Mesendoderm (in vitro differentiated cells): ENCODE data around the gene DES.

ENCODE experiments used
- DNase-seq: peaks from one replicate; pipeline ENCODE4 v3.0.0; 2013
- H2AK5ac ChIP-seq: 2 replicates; pipeline ENCODE4 v1.6.1; 2013; ENCODE audit warnings: low read length, inconsistent platforms
- H2BK120ac ChIP-seq: 2 replicates; pipeline ENCODE4 v1.6.1; 2013; ENCODE audit warnings: low read depth, mild to moderate bottlenecking, low read length, moderate library complexity, mixed read lengths
- H2BK15ac ChIP-seq: replicated peaks from 2 replicates; pipeline ENCODE4 v1.6.1; 2013; ENCODE audit warnings: low read depth, mild to moderate bottlenecking, moderate library complexity
- H2BK5ac ChIP-seq: 2 replicates; pipeline ENCODE4 v1.6.1; 2013; ENCODE audit warnings: low read length, inconsistent platforms
- H3K18ac ChIP-seq: 2 replicates; pipeline ENCODE4 v1.6.1; 2013; ENCODE audit warnings: mild to moderate bottlenecking, low read length, mixed read lengths
- H3K23ac ChIP-seq: one replicate; pipeline ENCODE4 v1.6.1; 2013; ENCODE audit warnings: low read length
- H3K27ac ChIP-seq: 2 replicates; pipeline ENCODE4 v1.5.1; 2013; ENCODE audit warnings: low read depth, mild to moderate bottlenecking, inconsistent platforms, low read length, moderate library complexity
- H3K27me3 ChIP-seq: 2 replicates; pipeline ENCODE4 v1.6.1; 2013; ENCODE audit warnings: low read length, control low read depth, mild to moderate bottlenecking, inconsistent platforms; ENCODE audit not compliant: insufficient read depth, poor library complexity
- H3K36me3 ChIP-seq: 2 replicates; pipeline ENCODE4 v1.6.1; 2013; ENCODE audit warnings: low read length, inconsistent platforms; ENCODE audit not compliant: control insufficient read depth, insufficient read depth
- H3K4ac ChIP-seq: one replicate; pipeline ENCODE4 v1.6.1; 2013; ENCODE audit warnings: low read depth, mild to moderate bottlenecking, low read length, moderate library complexity
- H3K4me1 ChIP-seq: 2 replicates; pipeline ENCODE4 v1.6.1; 2013; ENCODE audit warnings: low read depth, low read length, inconsistent platforms; ENCODE audit not compliant: control insufficient read depth
- H3K4me2 ChIP-seq: 2 replicates; pipeline ENCODE4 v1.6.1; 2013; ENCODE audit warnings: low read length
- H3K4me3 ChIP-seq: 2 replicates; pipeline ENCODE4 v1.5.1; 2013; ENCODE audit warnings: mild to moderate bottlenecking, low read length
- H3K56ac ChIP-seq: one replicate; pipeline ENCODE4 v1.6.1; 2013; ENCODE audit warnings: low read length
- H3K79me1 ChIP-seq: 2 replicates; pipeline ENCODE4 v1.6.1; 2013; ENCODE audit warnings: low read length, inconsistent platforms
- H3K79me2 ChIP-seq: 2 replicates; pipeline ENCODE4 v1.6.1; 2013; ENCODE audit warnings: mild to moderate bottlenecking, low read length; ENCODE audit not compliant: control insufficient read depth, insufficient read depth
- H3K9ac ChIP-seq: 2 replicates; pipeline ENCODE4 v1.6.1; 2013; ENCODE audit warnings: low read length, inconsistent platforms
- H4K5ac ChIP-seq: one replicate; pipeline ENCODE4 v1.6.1; 2013; ENCODE audit warnings: low read length
- H4K8ac ChIP-seq: one replicate; pipeline ENCODE4 v1.6.1; 2013; ENCODE audit warnings: low read depth, mild to moderate bottlenecking, control low read depth, low read length, moderate library complexity
- WGBS: extraction: QIAGEN DNeasy Blood & Tissue Kit; methylation state at CpG from one replicate; pipeline ENCODE4 v1.1.7; 2013; ENCODE audit warnings: low lambda C conversion rate, missing lambda C conversion rate; ENCODE audit not compliant: insufficient coverage; ENCODE audit errors: extremely low coverage; 5-methylcytosine and 5-hydroxymethylcytosine counted together

DES gene

GRCh38 chr2:219409619-219410018 lies 8.6 kb upstream of the DES start:
- no peak overlapping the region for H3K56ac ChIP-seq
- no peak overlapping the region for H3K4me2 ChIP-seq
- H2BK120ac ChIP-seq: no peak overlapping the region
- H3K79me1 ChIP-seq: no peaks in the 10 kb centered on the region
- H4K8ac ChIP-seq: no peak overlapping the region
- H3K4me3 ChIP-seq: no peak overlapping the region
- DNase-seq: no peak
- no peak overlapping the region for H3K4ac ChIP-seq
- no peak overlapping the region for H3K9ac ChIP-seq
- no peaks in the 10 kb centered on the region for H3K27me3 ChIP-seq
- H2AK5ac ChIP-seq: no peak overlapping the region
- no peak overlapping the region for H3K23ac ChIP-seq
- H3K79me2 ChIP-seq: no peaks in the 10 kb centered on the region
- no peak overlapping the region for H3K18ac ChIP-seq
- no peaks in the 10 kb centered on the region for H3K4me1 ChIP-seq
- no peaks in the 10 kb centered on the region for H3K36me3 ChIP-seq
- no CpG with 5 or more reads among the region's 5 CpGs for WGBS
- H2BK5ac ChIP-seq: no peak overlapping the region
- no peak overlapping the region for H3K27ac ChIP-seq
- H2BK15ac ChIP-seq: no peak overlapping the region
- H4K5ac ChIP-seq: no peak overlapping the region

- Histone ChIP-seq H3K36me3 (no peaks in the 10 kb centered on the region), H3K23ac (no peak overlapping the region), H3K27ac (no peak overlapping the region), H2BK15ac (no peak overlapping the region), H3K9ac (no peak overlapping the region), H3K79me1 (no peaks in the 10 kb centered on the region), H2BK5ac (no peak overlapping the region), H4K5ac (no peak overlapping the region), H3K4me2 (no peak overlapping the region), H3K79me2 (no peaks in the 10 kb centered on the region), H3K56ac (no peak overlapping the region), H2BK120ac (no peak overlapping the region), H4K8ac (no peak overlapping the region), H3K4me3 (no peak overlapping the region), H3K4ac (no peak overlapping the region), H3K4me1 (no peaks in the 10 kb centered on the region), H2AK5ac (no peak overlapping the region), H3K27me3 (no peaks in the 10 kb centered on the region), H3K18ac (no peak overlapping the region)
- no CpG with 5 or more reads among the region's 8 CpGs for WGBS
- DNase-seq: no peak
These were observed 7.8 kb upstream of the DES start for GRCh38 chr2:219410390-219410789.

DNA sequence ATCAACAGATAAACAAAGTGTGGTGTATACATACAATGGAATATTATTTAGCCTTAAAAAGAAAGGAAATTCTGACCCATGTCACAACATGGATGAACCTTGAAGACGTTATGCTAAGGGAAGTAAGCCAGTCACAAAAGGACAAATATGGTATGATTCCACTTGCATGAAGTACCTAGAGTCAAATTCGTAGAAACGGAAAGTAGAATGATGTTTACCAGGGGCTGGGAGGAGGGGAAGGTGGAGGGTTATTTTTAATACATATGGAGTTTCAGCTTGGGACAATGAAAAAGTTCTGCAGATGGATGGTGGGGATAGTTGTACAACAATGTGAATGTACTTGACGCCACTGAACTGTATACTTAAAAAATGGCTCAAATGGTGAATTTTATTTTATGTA lies 3.3 kb upstream of the DES start:
- no CpG with 5 or more reads among the region's 4 CpGs for WGBS

GRCh38 chr2:219415580-219416234 lies 2.5 kb upstream of the DES start:
- H4K8ac ChIP-seq: no peak overlapping the region
- no peak overlapping the region for H3K9ac ChIP-seq
- no peak overlapping the region for H3K27ac ChIP-seq
- H2BK15ac ChIP-seq: no peak overlapping the region
- no peaks in the 10 kb centered on the region for H3K36me3 ChIP-seq
- H3K27me3 ChIP-seq: peaks cover 8% of the 10 kb centered on the region
- no peak overlapping the region for H2BK5ac ChIP-seq
- no peak overlapping the region for H4K5ac ChIP-seq
- H3K56ac ChIP-seq: no peak overlapping the region
- no CpG with 5 or more reads among the region's 5 CpGs for WGBS
- no peak overlapping the region for H2BK120ac ChIP-seq
- H3K23ac ChIP-seq: no peak overlapping the region
- no peak overlapping the region for H2AK5ac ChIP-seq
- H3K79me2 ChIP-seq: no peaks in the 10 kb centered on the region
- no peak overlapping the region for H3K18ac ChIP-seq
- H3K4ac ChIP-seq: no peak overlapping the region
- no peak for DNase-seq
- no peaks in the 10 kb centered on the region for H3K4me1 ChIP-seq
- H3K4me2 ChIP-seq: no peak overlapping the region
- no peak overlapping the region for H3K4me3 ChIP-seq
- H3K79me1 ChIP-seq: no peaks in the 10 kb centered on the region

More for the DNA sequence above, 3.3 kb upstream of the DES start:
- Histone ChIP-seq H3K79me1 (no peaks in the 10 kb centered on the region), H2BK5ac (no peak overlapping the region), H3K27ac (no peak overlapping the region), H3K23ac (no peak overlapping the region), H3K4me1 (no peaks in the 10 kb centered on the region), H4K5ac (no peak overlapping the region), H3K56ac (no peak overlapping the region), H2BK120ac (no peak overlapping the region), H3K4me3 (no peak overlapping the region), H2BK15ac (no peak overlapping the region), H3K27me3 (peaks cover 8% of the 10 kb centered on the region), H3K9ac (no peak overlapping the region), H3K4me2 (no peak overlapping the region), H3K36me3 (no peaks in the 10 kb centered on the region), H3K79me2 (no peaks in the 10 kb centered on the region), H3K4ac (no peak overlapping the region), H3K18ac (no peak overlapping the region), H4K8ac (no peak overlapping the region), H2AK5ac (no peak overlapping the region)
- no peak for DNase-seq

- Histone ChIP-seq H3K9ac (no peak overlapping the region), H3K4me3 (no peak overlapping the region), H3K56ac (no peak overlapping the region), H3K79me2 (no peaks in the 10 kb centered on the region), H4K5ac (no peak overlapping the region), H3K4me2 (no peak overlapping the region), H2BK120ac (no peak overlapping the region), H3K4ac (no peak overlapping the region), H3K18ac (no peak overlapping the region), H3K27ac (no peak overlapping the region), H3K36me3 (no peaks in the 10 kb centered on the region), H2AK5ac (no peak overlapping the region), H4K8ac (no peak overlapping the region), H3K27me3 (peaks cover 8% of the 10 kb centered on the region), H2BK15ac (no peak overlapping the region), H2BK5ac (no peak overlapping the region), H3K79me1 (no peaks in the 10 kb centered on the region), H3K4me1 (no peaks in the 10 kb centered on the region), H3K23ac (no peak overlapping the region)
- no peak for DNase-seq
- WGBS: no CpG with 5 or more reads among the region's 3 CpGs
These were observed 2.0 kb upstream of the DES start for GRCh38 chr2:219416235-219416602.

GRCh38 chr2:219416938-219417337 lies 1.2 kb upstream of the DES start:
- H2BK15ac ChIP-seq: no peak overlapping the region
- H3K4me1 ChIP-seq: no peaks in the 10 kb centered on the region
- H3K36me3 ChIP-seq: no peaks in the 10 kb centered on the region
- H3K9ac ChIP-seq: no peak overlapping the region
- H3K79me1 ChIP-seq: no peaks in the 10 kb centered on the region
- no peak overlapping the region for H2AK5ac ChIP-seq
- H3K23ac ChIP-seq: no peak overlapping the region
- no peak overlapping the region for H2BK5ac ChIP-seq
- H3K18ac ChIP-seq: no peak overlapping the region
- H4K5ac ChIP-seq: no peak overlapping the region
- no peak overlapping the region for H2BK120ac ChIP-seq
- H3K4me3 ChIP-seq: no peak overlapping the region
- H3K4ac ChIP-seq: no peak overlapping the region
- no peak overlapping the region for H3K27ac ChIP-seq
- WGBS: no CpG with 5 or more reads among the region's 4 CpGs
- H3K4me2 ChIP-seq: no peak overlapping the region
- H3K27me3 ChIP-seq: peaks cover 8% of the 10 kb centered on the region
- no peaks in the 10 kb centered on the region for H3K79me2 ChIP-seq
- no peak overlapping the region for H3K56ac ChIP-seq
- H4K8ac ChIP-seq: no peak overlapping the region
- no peak for DNase-seq
